Fibroblast of skin of back (primary cell): ENCODE results near the gene KRTAP10-4.
"Not testable (repeated sequence)": the region's sequence is repeated elsewhere in the genome, so short reads cannot be mapped to it uniquely, and the experiment has no call there.

Source experiments
- DNase-seq: peaks from one replicate; pipeline ENCODE4 v3.0.0-alpha.2; 2013

The KRTAP10-4 gene

DNA sequence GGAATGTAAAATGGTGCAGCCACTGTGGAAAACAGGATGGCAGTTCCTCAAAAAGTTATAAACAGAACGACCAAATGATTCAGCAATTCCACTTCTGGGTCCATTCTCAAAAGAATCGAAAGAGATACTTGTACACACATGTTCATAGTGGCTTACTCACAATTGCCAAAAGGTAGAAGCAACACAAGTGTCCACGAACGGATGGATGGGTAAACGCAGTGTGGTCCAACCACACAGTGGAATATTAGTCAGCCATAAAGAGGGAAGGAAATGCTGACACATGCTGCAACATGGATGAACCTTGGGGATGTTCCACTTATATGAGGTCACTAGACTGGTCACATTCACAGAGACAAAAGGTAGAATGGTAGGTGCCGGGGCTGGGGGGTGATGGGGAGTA is 38.8 kb upstream of the KRTAP10-4 start:
- DNase-seq: no peak

DNA sequence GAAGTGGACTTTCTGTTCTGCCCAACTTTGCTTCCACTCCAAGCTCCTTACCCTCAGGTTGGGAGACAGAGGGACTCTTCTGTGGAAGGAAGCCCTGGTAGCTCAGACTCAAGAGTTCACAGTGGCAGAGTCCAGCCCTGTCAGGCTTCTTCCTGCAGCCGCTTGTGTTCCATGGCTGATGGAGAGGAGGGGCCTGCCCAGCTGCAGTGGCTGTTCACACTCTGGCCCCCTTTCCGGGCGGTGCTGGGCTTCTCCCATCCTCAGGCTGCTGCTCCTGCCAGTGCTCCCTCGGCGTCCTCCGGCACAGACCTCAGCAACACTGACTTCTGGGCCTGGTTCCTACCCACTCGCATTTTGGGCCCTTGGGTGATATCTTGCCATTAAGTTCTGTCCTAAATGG is 37.6 kb upstream of the KRTAP10-4 start:
- DNase-seq: no peak

DNA sequence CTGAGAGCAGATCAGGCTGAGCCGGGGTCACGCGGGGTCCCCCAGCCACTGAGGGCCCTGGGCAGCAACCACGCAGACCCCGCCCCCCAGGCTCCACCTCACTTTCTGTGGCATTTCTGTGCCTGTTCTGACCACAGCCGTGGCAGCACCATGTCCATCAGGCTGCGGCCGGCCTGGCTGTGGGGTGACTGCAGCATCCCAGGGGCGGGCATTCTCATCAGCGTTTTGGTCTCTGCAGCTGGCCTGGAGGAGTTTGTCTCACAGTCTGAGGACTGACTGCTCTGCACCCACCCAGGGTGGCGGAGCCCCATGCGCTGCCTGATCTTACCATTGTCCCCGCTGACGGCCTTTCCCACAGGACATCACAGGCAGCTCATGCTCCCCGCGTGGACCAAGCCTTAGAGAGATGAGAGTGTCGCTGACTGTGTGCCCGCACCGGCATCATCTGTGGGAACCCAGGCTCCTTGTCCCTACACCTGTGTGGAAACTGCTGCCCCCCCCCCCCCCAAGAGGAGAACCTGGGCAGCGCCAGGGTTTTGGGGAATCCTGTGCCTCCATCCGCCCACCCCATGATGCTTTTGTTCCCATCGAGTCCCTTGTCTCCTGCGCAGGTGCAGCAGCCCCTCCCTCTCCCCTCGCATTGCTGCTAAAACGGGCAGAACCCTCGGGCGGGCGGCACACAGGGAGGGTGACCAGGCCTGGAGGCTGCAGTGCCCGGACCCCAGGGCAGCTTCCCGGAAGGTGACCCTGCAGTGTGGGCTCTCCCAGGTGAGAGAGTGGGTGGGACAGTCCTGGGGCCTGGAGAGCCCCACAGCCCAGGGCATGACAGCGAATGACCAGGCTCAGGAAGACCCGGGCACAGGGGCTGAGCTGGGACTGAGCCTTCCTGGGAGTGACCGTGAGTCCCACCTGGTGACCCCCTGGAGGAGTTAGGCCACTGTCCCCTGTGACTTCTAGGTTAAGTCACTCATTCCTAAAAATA is 35.3 kb upstream of the KRTAP10-4 start:
- no peak for DNase-seq

DNA sequence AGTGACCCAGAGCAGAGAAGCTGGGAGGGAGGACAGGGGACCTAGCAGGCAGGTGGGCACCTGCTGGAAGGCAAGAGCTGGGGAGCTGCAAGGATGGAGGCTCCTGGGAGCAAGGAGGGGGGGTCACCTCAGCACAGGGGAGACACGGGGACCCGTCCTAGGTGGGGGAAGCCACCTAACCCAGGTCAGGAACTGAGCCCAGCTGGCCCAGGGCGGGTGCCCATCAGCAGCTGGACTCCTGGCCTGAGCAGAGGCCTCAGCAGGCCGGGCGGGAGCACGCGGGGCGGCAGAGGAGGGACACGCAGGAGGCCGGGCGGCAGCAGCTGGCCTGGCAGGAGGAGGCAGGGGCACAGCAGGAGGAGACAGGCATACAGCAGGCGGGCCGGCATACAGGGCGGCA is 34.5 kb upstream of the KRTAP10-4 start:
- DNase-seq: no peak

DNA sequence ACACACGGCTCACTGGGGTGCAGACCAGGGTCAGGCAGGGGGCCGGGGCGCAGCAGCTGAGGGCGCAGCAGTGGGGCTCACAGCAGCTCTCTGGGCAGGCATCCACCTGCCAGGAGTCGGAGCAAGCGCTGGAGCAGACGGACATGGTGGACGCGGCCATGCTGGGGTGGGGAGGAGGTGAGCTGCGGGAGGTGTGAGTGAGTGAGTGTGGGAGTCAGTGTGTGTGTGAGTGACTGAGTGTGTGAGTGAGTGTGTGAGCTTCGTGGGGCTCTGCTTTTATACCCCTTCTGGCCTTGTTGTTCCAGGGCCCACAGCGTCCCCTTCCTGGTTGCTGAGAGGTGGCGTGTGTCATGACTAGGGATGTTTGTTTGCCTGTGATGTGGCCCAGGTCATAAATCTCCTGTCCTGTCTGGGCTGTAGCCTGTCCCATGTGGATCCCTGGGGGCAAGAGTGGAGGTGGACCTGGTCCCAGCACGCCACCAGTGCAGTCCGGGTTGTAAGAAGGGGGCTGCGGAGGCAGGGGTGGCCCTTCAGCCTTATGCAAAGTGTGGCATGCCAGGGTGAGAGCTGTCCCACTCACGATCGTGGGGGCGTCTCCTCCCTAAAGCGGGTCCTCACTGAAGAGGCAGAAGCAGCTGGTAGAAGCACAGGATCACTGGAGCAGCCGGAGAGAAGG is 33.4 kb upstream of the KRTAP10-4 start, which contains the start of gene KRTAP10-1:
Gene KRTAP10-1, minus strand, starts transcription at position 205 of the 676 bp plus-strand sequence. Its CDS starts 45 bp downstream, at position 160.
- no peak for DNase-seq

DNA sequence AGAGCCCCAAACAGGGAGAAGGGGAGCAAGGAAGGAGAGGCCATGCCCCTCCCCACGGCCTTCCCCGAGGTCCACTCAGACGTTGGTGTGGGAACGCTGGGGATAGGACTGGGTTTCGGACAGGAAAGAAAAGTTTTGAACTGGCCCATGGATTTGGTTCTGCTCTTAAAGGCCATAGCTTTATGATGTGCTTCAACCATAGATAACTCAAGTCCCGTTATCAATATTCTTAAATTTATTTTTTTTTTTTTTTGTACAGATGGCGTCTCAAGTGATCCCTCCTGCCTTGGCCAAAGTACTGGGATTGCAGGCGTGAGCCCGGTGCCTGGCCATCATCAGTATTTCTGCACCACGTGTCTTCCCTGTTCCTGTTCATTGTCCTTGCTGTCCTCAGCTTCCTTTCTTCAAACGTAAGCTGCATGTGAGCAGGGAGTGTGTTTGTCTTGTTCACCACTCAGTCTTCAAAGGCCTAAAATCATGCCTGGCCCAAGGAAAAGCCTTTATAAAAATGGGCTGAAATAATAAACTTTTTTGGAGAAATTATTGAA is 32.7 kb upstream of the KRTAP10-4 start:
- DNase-seq: no peak

DNA sequence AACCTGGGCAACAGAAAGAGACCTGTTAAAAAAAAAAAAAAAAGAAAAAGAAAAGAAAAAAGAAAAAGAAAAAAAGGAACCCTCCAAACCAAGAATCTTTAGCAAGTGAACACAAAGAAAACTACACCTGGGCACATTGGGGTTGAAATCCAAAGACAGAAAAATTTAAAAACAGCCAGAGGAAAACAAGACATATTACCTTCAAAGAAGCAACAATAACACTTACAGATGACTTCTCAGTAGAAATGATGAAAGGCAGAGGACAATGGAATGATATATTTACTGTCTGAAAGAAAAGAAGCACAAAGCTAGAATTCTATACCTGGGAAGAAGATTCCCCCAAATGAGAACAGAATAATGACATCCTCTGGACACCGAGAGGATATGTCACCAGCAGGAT is 30.8 kb upstream of the KRTAP10-4 start:
- no peak for DNase-seq

DNA sequence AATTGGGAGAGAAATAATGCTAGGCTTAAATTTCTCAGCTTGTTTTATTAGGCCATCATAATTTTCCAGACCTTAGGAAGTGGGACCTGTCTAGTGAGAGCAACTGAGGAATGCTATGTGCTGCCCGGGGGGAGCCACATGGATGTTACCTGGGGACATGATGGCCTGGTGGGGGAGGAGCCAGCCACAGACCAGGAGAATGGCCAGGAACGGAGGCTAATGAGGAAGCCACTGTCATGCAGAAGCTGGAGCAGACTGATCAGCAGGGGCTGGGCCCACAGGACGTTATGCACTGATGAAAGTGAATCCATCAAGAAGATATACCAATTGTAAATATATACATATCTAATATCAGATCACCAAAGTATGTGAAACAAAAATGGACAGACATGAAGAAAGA is 29.0 kb upstream of the KRTAP10-4 start:
- no peak for DNase-seq

DNA sequence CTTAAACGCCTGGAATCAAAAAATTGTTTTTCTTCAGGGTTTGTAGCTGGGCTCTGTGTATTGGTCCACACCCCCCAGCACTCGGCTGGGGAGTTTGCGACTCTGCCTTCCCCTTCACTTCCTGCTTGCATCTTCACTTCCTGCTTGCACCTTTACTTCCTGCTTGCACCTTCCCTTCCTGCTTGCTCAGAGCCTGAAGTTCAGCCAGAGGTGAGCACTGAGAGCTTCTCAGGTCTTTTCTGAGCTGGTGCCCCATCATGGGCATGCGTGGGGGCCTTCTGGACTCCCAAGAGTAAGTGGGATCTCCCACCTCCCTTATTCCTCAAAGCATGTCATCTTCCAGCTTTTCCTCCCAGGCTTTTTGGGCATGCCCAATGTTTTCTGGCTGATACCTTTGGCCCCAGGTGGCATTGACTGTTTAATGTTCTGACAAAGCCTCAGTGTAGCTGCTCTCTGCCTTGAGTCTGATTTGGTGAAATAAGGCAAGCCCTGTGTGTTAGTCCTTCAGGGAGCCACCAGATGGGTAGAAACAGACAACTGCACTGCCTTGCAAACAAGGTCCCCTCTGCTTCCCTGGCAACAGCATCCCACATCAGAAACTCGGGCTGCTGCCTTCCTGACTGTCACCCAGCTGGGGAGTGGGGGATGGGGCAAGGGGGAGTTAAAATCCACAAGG is 25.7 kb upstream of the KRTAP10-4 start:
- DNase-seq: no peak

DNA sequence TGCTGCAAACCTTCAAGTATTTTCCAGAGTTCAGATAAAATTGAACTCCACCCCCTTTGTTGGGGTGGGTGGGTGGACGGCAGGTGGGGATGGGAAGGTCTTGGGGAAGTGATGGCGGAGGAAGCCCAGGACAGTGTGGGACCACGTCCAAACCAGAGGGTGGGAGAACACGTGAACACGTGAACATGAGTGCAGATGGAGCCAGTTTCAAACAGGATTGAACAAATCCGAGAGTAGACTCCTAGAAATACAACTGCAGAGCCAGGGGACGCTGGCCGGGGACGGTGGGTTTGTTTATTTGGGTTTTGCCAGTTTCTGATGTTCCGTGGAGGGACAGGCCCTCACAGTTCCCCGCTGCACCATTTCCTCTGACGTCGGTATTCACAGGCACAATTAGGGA is 25.1 kb upstream of the KRTAP10-4 start:
- no peak for DNase-seq

DNA sequence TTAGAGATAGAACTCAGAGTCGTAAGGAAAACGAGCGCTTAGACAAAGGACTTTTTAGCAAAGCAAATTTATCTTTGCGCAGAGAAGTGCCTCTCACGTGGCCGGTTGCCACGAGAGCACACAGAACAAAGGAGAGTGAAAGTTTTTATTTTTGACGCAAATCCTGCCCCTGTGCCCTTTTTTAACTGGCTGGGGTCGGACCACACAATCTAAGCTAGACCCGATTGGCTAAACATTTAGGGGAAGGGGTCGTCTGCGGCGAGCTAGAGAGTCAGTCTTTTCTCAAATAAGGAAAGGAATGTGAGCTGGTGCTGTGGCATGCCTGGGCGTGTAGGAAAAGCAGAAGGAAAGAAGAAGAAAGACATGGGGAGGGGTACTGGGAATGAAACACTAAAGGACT is 24.6 kb upstream of the KRTAP10-4 start:
- no peak for DNase-seq

DNA sequence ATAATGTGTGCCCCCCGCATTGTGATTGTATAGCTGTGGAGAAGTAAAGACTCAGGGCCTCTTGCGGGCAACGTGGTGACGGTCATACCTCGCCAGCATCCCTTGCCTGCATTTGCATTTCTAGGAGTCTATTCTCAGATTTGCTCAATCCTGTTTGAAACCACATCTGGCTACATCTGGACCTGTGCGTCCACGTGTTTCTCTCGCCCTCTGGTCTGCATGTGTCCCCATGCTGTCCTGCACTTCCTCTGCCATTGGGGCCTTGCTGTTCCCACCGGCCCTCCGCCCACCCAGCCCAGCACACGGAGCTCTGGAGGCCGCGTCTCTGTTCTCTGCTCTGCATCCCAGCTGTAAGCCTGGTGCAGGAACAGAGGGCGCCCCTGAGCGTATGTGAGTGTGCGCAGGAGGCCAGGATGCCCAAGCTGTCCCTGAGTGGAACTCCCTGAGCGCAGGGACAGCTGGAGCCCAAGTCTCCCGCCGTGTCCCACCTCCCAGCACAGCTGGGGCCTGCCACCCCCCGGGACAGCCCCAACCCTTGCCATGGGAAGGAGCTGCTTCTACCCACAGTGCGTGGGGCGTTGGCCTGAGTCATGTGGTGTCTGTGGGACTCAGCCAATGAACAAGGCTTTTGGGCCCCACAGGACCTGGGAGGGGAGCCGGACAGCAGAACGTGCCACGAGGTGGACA is 23.9 kb upstream of the KRTAP10-4 start:
- no peak for DNase-seq

DNA sequence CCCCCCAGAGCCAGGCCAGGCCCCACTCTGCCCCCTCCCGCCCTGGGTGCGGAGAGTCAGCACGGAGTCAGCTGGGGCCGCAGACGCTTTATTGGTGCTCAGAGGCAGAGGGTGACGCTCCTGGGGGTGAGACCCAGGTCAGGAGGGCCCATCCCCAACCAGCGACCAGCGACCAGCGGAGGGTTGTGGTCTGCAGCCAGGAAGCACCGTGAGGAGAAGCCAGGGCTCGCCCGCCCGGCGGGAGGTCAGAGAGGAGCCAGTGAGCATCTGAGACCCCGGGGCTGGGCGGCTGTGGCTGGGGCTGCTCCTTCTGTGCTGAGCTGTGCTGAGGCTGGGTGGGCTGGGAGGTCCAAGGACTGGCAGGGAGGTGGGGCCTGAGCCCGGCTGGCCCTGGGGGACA is 23.2 kb upstream of the KRTAP10-4 start:
- DNase-seq: not testable (repeated sequence)

DNA sequence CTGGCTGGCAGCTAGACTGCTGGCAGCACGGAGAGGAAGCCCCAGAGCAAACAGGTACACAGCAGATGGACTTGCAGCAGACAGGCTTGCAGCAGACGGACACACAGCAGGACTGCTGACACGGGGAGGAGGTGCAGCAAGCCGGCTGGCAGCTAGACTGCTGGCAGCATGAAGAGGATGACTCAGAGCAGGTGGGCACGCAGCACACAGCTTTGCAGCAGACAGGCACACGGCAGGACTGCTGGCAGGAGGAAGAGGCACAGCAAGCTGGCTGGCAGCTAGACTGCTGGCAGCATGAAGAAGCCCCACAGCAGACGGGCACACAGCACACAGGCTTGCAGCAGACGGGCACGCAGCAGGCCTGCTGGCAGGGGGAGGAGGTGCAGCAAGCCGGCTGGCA is 22.7 kb upstream of the KRTAP10-4 start:
- no peak for DNase-seq

DNA sequence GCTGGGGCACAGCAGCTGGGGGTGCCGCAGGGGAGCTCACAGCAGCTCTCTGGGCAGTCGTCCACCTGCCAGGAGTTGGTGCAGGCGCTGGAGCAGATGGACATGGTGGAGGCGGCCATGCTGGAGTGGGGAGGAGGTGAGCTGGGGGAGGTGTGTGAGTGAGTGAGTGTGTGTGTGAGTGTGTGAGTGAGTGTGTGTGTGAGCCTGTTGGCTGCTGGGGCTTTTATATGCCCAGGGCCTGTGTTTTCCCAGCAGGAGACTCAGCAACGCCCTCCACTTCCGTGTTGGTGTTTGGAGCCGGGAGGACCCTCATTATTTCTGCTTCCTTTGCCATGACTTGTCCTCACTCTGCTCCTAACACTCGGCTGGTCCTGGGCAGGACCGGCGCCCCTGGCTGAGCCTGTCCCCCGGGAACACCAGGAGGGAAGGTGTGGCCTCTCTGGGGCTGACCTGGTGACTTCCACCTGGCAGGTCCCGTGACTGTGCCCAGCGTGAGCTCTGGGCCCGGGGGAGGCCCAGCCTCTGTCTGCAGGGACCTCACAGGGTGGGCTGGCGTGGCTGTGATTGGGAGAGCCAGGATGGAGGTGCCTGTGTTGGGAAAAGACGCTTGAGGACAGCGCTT is 22.1 kb upstream of the KRTAP10-4 start, which contains the start of gene KRTAP10-2:
Gene KRTAP10-2, minus strand, starts transcription at position 166 of the 622 bp plus-strand sequence. Its CDS starts 47 bp downstream, at position 119.
- DNase-seq: no peak

DNA sequence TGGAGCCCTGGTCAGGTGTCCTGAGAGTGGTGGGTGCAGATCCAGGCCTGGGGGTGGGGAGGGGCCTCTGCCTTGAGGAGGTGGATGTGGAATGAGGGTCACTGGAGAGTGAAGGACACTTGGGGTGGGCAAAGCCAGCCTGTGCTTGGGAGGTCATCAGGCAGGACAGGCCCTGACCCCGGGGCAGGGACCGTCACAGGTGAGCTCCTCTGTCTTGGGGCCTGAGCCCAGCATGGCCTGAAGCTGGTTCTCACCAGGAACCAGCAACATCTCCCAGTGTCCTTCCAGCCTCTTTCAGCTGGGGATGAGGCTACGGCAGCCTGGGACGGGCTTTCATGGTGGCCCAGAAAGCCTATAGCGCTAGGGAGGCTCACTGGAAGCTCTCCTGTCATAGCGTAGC is 21.4 kb upstream of the KRTAP10-4 start:
- DNase-seq: no peak

DNA sequence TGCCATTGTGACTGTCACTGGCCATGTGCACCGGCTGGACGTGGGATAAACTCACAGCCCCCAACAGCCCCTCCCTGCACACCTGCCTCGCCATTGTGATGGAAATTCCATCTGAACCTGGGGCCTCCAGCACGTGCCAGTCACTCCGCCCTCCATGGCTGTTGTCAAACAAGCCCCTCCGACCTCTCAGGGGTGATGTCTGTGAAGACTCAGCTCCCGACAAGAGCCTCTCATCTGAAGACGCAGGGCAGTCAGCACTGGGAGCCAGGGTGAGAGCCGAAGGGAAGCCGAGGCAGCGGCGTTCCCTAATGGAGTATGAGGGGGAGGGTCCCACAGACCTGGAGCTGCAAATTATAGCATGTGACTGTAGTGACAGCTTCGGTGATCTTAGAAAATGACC is 20.8 kb upstream of the KRTAP10-4 start:
- DNase-seq: no peak

DNA sequence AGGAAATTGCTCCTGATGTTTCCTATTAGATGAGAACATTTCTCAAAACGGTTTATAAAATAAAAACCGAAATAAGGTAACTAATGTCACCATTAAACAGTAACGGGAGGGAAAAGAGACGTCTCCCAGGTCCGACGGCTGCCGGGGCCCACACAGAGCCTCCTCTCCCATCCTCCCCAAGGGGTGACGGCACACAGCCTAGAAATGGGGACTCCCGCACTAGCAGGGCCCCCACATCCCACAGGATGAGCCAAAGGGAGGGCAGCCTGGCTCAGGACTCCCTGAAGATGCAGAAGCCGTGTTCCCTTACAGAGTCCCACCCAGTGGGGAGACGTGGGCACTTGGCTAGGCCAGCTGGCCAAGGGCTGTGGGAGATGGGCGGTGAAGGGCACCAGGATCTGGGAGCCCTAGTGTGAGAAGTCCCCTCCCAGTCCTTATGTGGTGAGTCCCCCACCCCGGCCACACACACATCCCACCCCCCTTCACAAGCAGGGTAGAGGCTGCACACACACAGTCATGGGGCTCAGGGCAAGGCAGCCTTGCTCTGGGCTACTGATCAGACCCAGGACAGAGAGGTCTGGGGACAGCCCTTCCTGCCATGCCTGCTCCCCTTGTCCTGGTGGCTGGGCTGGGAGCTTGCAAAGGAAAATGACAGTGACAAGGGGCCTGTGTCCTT is 18.2 kb upstream of the KRTAP10-4 start:
- DNase-seq: no peak

DNA sequence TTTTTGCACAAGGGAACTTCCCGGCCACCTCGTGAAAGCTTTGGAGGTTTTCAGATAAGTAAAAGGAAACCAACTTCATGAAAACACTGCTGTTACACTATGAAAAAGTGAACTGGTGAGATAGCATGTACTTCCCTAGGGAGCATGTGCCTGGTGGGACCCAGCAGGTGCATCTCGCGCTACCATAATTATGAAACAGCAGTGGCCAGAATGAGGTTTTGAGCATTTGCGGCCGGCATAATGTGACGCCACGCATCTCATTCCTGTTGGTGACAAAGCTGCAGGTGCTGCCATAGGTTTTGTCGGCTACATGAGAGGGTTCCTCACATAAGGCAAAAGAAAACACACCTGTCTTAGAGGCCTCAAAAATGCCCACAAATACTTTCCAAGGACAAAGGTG is 16.6 kb upstream of the KRTAP10-4 start:
- DNase-seq: no peak

DNA sequence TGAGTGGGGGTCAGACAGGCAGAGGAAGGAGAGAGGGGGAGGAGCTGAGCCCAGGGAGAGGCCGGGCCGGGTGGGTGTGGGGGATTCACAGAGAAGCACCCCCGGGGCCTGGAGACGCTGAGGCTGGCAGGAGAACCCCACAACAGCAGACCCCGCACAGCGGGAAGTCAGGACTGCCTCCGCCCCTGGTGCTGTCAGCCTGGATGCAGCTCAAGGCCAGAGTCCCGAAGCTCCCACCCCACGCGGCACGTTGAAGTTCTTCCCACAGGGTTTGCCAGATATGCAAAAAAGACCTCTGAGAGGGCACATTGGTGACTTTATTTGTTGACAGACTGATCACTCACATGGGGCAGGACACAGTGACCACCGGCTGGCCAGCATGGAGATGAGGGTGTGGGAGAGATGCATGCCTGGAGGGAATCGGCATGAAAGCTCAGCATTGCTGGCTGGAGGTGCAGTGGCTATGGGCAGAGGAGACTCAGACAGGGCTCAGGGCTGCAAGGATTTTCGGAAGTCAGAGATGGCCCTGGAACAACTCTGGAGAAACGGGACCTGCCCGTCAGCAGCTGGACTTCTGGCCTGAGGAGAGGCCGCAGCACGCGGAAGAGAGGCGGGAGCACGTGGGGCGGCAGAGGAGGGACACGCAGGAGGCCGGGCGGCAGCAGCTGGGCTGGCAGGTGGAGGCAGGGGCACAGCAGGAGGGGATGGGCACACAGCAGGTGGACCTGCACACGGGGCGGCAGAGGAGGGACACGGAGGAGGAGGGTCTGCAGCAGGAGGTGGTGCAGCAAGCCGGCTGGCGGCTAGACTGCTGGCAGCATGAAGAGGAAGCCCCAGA is 15.8 kb upstream of the KRTAP10-4 start:
- no peak for DNase-seq
